Endodermal cell (in vitro differentiated cells): ENCODE results near the gene ANKDD1B. TPM values are rescaled to one million over a fixed set of nuclear protein-coding genes. Genes with fewer than 3 reads are reported as not detected.

ENCODE experiments used
- DNase-seq: peaks from one replicate; pipeline ENCODE4 v3.0.0-alpha.2; 2017
- H3K27ac ChIP-seq: 2 replicates; pipeline ENCODE4 v1.5.1; 2013; ENCODE audit warnings: mild to moderate bottlenecking, low read depth, low read length, moderate library complexity
- H3K27me3 ChIP-seq: 2 replicates; pipeline ENCODE4 v1.6.1; 2013; ENCODE audit warnings: mild to moderate bottlenecking, low read length, moderate library complexity; ENCODE audit not compliant: insufficient read depth, control insufficient read depth, poor library complexity, severe bottlenecking
- H3K36me3 ChIP-seq: 2 replicates; pipeline ENCODE4 v1.7.0; 2013; ENCODE audit warnings: mild to moderate bottlenecking, low read length, moderate library complexity; ENCODE audit not compliant: control insufficient read depth, insufficient read depth
- H3K4me1 ChIP-seq: one replicate; pipeline ENCODE4 v1.7.0; 2013; ENCODE audit warnings: low read length; ENCODE audit not compliant: control insufficient read depth, insufficient read depth
- H3K4me3 ChIP-seq: 2 replicates; pipeline ENCODE4 v1.5.1; 2013; ENCODE audit warnings: mild to moderate bottlenecking, low read length, moderate library complexity
- H3K9ac ChIP-seq: 2 replicates; pipeline ENCODE4 v1.6.1; 2013; ENCODE audit warnings: mild to moderate bottlenecking, low read length, moderate library complexity; ENCODE audit not compliant: poor library complexity, severe bottlenecking; ENCODE audit errors: extremely low read depth
- H3K9me3 ChIP-seq: 2 replicates; pipeline ENCODE4 v1.6.1; 2013; ENCODE audit warnings: mild to moderate bottlenecking, low read length, moderate library complexity; ENCODE audit not compliant: control insufficient read depth
- H3K27ac Mint-ChIP-seq: 2 replicates; pipeline ENCODE4 v1.8.0; 2020; ENCODE audit warnings: mixed read lengths
- H3K27me3 Mint-ChIP-seq: 2 replicates; pipeline ENCODE4 v1.8.0; 2021; ENCODE audit warnings: mild to moderate bottlenecking, mixed read lengths; ENCODE audit not compliant: insufficient read depth
- H3K36me3 Mint-ChIP-seq: 2 replicates; pipeline ENCODE4 v1.8.0; 2020; ENCODE audit warnings: low read depth, mixed read lengths
- H3K4me1 Mint-ChIP-seq: 2 replicates; pipeline ENCODE4 v1.8.0; 2020; ENCODE audit warnings: mixed read lengths
- H3K4me3 Mint-ChIP-seq: 2 replicates; pipeline ENCODE4 v1.8.0; 2020; ENCODE audit warnings: mild to moderate bottlenecking, moderate library complexity, mixed read lengths
- H3K9me3 Mint-ChIP-seq: 2 replicates; pipeline ENCODE4 v1.8.0; 2020; ENCODE audit warnings: mild to moderate bottlenecking, mixed read lengths
- CTCF ChIP-seq: fragments of 200-600 bp; sonication (generic); conservative IDR thresholded peaks from 2 replicates; pipeline ENCODE4 v1.5.0; 2021; ENCODE audit warnings: antibody characterized with exemption, mild to moderate bottlenecking
- WGBS, 2 experiments: methylation state at CpG; one replicate each; pipeline versions ENCODE4 v1.1.5 to v1.1.7; 2013; ENCODE audit warnings: missing lambda C conversion rate in 2 of 2, mixed read lengths in 1 of 2; ENCODE audit not compliant: insufficient coverage in 1 of 2, insufficient read length in 1 of 2; 5-methylcytosine and 5-hydroxymethylcytosine counted together
- total RNA-seq, 2 donors: library from RNA; stranded (reverse); fragmentation: NEBNext Ultra II Directional in 1 of 2; extraction: Animal tissue kit (Norgen Biotek cat#: 25700) in 1 of 2; gene quantifications; 2 replicates in 1 of 2; 3 replicates in 1 of 2; pipeline ENCODE4 v1.2.1, GENCODE V29; 2021

Gene ANKDD1B
- total RNA-seq, 2 donors from 2014 or later, result 4.6 to 8.6 TPM

DNA sequence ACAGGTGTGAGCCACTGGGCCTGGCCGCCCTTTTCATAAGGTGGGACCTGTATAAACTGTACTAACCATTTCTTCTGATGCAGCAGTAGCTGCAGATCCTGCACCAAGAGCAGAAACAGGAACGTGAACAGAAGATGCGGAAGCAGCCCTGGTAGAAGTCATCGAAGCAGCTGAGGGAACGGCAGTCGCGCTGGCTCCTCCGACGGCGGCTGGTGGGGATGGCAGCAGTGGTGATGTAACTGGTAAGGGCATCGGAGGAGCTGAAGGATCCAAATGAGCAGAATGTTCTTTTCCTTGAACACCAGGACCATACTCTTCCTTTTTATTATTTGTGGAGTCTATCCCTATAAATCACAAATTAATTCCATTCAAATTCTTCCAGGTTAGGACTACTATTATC, 73.9 kb downstream of the ANKDD1B start:
- no peak overlapping the region for H3K4me3 Mint-ChIP-seq
- Histone ChIP-seq H3K4me3 (no peak overlapping the region), H3K27ac (no peak overlapping the region), H3K27me3 (no peaks in the 10 kb centered on the region), H3K9ac (no peak overlapping the region), H3K4me1 (no peaks in the 10 kb centered on the region), H3K36me3 (peaks cover 52% of the 10 kb centered on the region), H3K9me3 (no peaks in the 10 kb centered on the region)
- H3K36me3 Mint-ChIP-seq, result peaks cover 30% of the 10 kb centered on the region
- no peaks in the 10 kb centered on the region for H3K27me3 Mint-ChIP-seq
- H3K27ac Mint-ChIP-seq, result no peak overlapping the region
- no peaks in the 10 kb centered on the region for H3K9me3 Mint-ChIP-seq
- 90 to 97% methylated on average over 10 to 11 of the region's 11 CpGs for WGBS, 2 experiments
- no peaks in the 10 kb centered on the region for H3K4me1 Mint-ChIP-seq
- no peak for TF ChIP-seq CTCF
- DNase-seq, result no peak

GRCh38 chr5:75686480-75686879, 75.2 kb downstream of the ANKDD1B start:
- no peaks in the 10 kb centered on the region for H3K27me3 Mint-ChIP-seq
- TF ChIP-seq CTCF, result no peak

DNA sequence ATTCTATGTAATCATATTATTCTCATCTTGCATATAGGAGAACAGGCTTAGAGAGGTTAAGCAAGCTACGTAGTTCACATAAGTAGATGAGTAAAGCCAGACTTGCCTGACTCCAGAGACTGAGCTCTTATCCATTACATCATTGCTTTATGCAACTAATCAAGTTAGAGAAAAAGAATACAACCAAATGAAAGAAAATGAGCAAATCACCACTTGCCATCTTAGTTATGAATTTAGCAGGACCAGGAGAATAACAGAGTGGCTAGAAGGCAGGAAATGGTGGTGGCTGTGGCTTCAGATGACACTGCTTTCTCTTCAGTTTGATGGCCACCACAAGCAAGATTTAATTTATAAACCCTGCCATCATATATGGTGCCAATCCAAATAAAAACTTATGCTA, 79.4 kb downstream of the ANKDD1B start:
- Histone ChIP-seq H3K9ac (no peak overlapping the region), H3K4me3 (no peak overlapping the region), H3K36me3 (peaks cover 74% of the 10 kb centered on the region), H3K9me3 (no peaks in the 10 kb centered on the region), H3K27me3 (no peaks in the 10 kb centered on the region), H3K4me1 (no peaks in the 10 kb centered on the region), H3K27ac (no peak overlapping the region)
- no peak for DNase-seq
- H3K9me3 Mint-ChIP-seq, result peaks cover 3% of the 10 kb centered on the region
- H3K27ac Mint-ChIP-seq, result no peak overlapping the region
- no peaks in the 10 kb centered on the region for H3K27me3 Mint-ChIP-seq
- 100% methylated on average over 1 of the region's 1 CpG for WGBS, 2 experiments
- peaks cover 32% of the 10 kb centered on the region for H3K36me3 Mint-ChIP-seq
- no peaks in the 10 kb centered on the region for H3K4me1 Mint-ChIP-seq
- no peak overlapping the region for H3K4me3 Mint-ChIP-seq
- TF ChIP-seq CTCF, result no peak

More at GRCh38 chr5:75686480-75686879, 75.2 kb downstream of the ANKDD1B start:
- H3K9ac ChIP-seq, result no peak overlapping the region
- H3K4me1 Mint-ChIP-seq, result no peaks in the 10 kb centered on the region
- H3K9me3 Mint-ChIP-seq, result no peaks in the 10 kb centered on the region
- no peaks in the 10 kb centered on the region for H3K27me3 ChIP-seq
- H3K4me3 ChIP-seq, result no peak overlapping the region
- H3K4me3 Mint-ChIP-seq, result no peak overlapping the region
- no peaks in the 10 kb centered on the region for H3K9me3 ChIP-seq
- no peak overlapping the region for H3K27ac Mint-ChIP-seq
- no peaks in the 10 kb centered on the region for H3K4me1 ChIP-seq
- peaks cover 62% of the 10 kb centered on the region for H3K36me3 ChIP-seq
- H3K36me3 Mint-ChIP-seq, result peaks cover 30% of the 10 kb centered on the region
- no peak for DNase-seq
- H3K27ac ChIP-seq, result no peak overlapping the region
